Measurements from ENCODE around the gene MRPL45. TPM values are rescaled to one million over a fixed set of nuclear protein-coding genes. Genes with fewer than 3 reads are reported as not detected.

Gene MRPL45
- total and polyA plus RNA-seq, 2 donors (not counting 1 experiment from before 2014, with no cell fraction given) = 13.1 to 17.6 TPM

DNA sequence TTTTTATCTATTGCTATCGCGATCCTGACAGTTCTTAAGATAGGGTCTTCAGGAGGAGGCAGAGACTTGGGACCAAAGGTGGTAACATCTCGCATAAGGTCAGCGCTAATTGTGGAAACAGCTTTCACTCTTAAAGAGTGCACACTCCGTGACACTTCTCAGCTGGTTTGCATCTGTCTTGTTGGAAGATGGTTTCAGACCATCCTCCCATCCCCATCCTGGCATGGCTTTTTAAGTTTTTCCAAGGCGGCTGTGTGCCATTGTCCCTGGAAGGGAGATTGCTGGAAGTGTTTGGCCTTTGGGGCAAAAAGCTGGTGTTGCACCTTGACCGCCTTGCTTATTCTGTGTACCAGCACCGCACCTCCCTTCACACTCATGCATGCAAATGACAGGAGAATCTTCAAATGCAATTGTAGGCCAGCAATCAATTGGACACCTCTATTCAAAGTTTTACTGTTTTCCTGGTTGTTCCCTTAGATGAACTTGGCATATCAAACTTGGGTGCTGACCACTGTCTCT, 56.2 kb downstream of the MRPL45 start:
- DNase-seq (peak; percentile 20), ATAC-seq (ENCODE audit: low read depth) (no peak)
- intact Hi-C loops (cut with micrococcal nuclease) = loop anchor here (5.0 kb wide), 2 partner anchors 799 to 1406 kb away; partner anchors contain the start of genes AATF and PLXDC1
- CTCF ChIA-PET = interaction anchor here (1.0 to 11.6 kb wide), 3 partner anchors 13 to 63 kb away, joined by 3 to 323 read pairs (median 4); no protein-coding TSS in a partner anchor
- Histone ChIP-seq H3K27me3 (replicated peaks in 1 of 4; ENCODE audit: control extremely low read depth in 1 of 4, control insufficient read depth in 3 of 4, insufficient read depth in 4 of 4, low read length in 3 of 4) (no peaks in the 10 kb centered on the region), H3K4me2 (replicated peaks; ENCODE audit: low read depth, low read length, poor library complexity, severe bottlenecking) (peak overlapping the region; percentile 82), H2AFZ (ENCODE audit: insufficient read depth, low read depth, low read length, poor library complexity, severe bottlenecking) (peak overlapping the region; percentile 94), H3K27ac (ENCODE audit: low read length in 2 of 2) (no peak overlapping the region), H3K9me3 (ENCODE audit: control extremely low read depth in 1 of 3, control insufficient read depth in 2 of 3, insufficient read depth in 1 of 3, low read length in 2 of 3) (no peaks in the 10 kb centered on the region), H3K79me2 (ENCODE audit: control insufficient read depth, insufficient read depth, low read length) (peaks cover 35% of the 10 kb centered on the region), H4K20me1 (ENCODE audit: control insufficient read depth, insufficient read depth, low read length, poor library complexity, severe bottlenecking) (peaks cover 12% of the 10 kb centered on the region), H3K4me3 (ENCODE audit: control extremely low read depth in 1 of 5, extremely low read depth in 1 of 5, insufficient read depth in 1 of 5, low read depth in 2 of 5, low read length in 4 of 5) (peak overlapping the region; percentile 24 to 78 (median 70)), H3K36me3 (replicated peaks in 1 of 2; ENCODE audit: control extremely low read depth in 1 of 2, control insufficient read depth in 1 of 2, extremely low read depth in 1 of 2, insufficient read depth in 2 of 2, low read length in 1 of 2) (no peaks in the 10 kb centered on the region), H3K9ac (ENCODE audit: low read length) (peak overlapping the region; percentile 71), H3K4me1 (ENCODE audit: control insufficient read depth in 2 of 2, insufficient read depth in 2 of 2, low read length in 2 of 2) (peaks cover 11 to 19% of the 10 kb centered on the region in 2 donors)
- no peaks in the 10 kb centered on the region for H3K9me3 Mint-ChIP-seq (ENCODE audit: insufficient read depth)
- no peak for TF ChIP-seq EZH2 (IDR thresholded peaks at IDR 0.05; ENCODE audit: borderline replicate concordance, insufficient read depth, low read depth, low read length, poor library complexity, severe bottlenecking)
- TF ChIP-seq, protein P1, sequence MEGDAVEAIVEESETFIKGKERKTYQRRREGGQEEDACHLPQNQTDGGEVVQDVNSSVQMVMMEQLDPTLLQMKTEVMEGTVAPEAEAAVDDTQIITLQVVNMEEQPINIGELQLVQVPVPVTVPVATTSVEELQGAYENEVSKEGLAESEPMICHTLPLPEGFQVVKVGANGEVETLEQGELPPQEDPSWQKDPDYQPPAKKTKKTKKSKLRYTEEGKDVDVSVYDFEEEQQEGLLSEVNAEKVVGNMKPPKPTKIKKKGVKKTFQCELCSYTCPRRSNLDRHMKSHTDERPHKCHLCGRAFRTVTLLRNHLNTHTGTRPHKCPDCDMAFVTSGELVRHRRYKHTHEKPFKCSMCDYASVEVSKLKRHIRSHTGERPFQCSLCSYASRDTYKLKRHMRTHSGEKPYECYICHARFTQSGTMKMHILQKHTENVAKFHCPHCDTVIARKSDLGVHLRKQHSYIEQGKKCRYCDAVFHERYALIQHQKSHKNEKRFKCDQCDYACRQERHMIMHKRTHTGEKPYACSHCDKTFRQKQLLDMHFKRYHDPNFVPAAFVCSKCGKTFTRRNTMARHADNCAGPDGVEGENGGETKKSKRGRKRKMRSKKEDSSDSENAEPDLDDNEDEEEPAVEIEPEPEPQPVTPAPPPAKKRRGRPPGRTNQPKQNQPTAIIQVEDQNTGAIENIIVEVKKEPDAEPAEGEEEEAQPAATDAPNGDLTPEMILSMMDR (IDR thresholded peaks at IDR 0.05) = no peak
- H3K27ac Mint-ChIP-seq = peak overlapping the region; percentile 13
- H3K4me1 Mint-ChIP-seq = peaks cover 33% of the 10 kb centered on the region
- 34% methylated on average over 6 of the region's 8 CpGs for WGBS (ENCODE audit: insufficient coverage)
- no peaks in the 10 kb centered on the region for H3K27me3 Mint-ChIP-seq
- POLR2A ChIA-PET = no interaction called here
- H3K4me3 Mint-ChIP-seq = peak overlapping the region; percentile 89

DNA sequence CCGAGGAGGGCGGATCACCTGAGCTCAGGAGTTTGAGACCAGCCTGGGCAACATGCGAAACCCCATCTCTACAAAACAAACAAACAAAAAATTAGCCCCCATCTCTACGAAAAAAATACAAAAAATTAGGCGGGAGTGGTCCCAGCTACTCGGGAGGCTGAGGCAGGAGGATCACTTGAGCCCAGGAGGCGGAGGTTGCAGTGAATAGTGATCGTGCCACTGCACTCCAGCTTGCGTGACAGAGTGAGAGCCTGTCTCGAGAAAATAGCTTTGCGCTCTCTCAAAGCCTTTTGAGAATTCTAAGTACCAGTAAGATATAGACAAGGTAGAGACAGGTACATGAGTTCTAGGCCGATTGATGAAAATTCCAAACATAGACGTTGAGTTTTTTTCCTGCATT, 56.7 kb downstream of the MRPL45 start:
- ATAC-seq (ENCODE audit: low read depth) = no peak
- no peaks in the 10 kb centered on the region for H3K9me3 Mint-ChIP-seq (ENCODE audit: insufficient read depth)
- TF ChIP-seq, protein P1 (IDR thresholded peaks at IDR 0.05) = no peak
- TF ChIP-seq EZH2 (IDR thresholded peaks at IDR 0.05; ENCODE audit: borderline replicate concordance, insufficient read depth, low read depth, low read length, poor library complexity, severe bottlenecking) = no peak
- no peak overlapping the region for H3K27ac ChIP-seq (ENCODE audit: low read length in 2 of 2)
- no peak overlapping the region for H3K9ac ChIP-seq (ENCODE audit: low read length)
- H3K27ac Mint-ChIP-seq = no peak overlapping the region
- peaks cover 12% of the 10 kb centered on the region for H4K20me1 ChIP-seq (ENCODE audit: control insufficient read depth, insufficient read depth, low read length, poor library complexity, severe bottlenecking)
- H3K4me1 Mint-ChIP-seq = peaks cover 33% of the 10 kb centered on the region
- CTCF ChIA-PET = interaction anchor here (1.0 to 11.6 kb wide), 3 partner anchors 12 to 63 kb away, joined by 3 to 323 read pairs (median 4); no protein-coding TSS in a partner anchor
- H3K36me3 ChIP-seq (replicated peaks in 1 of 2; ENCODE audit: control extremely low read depth in 1 of 2, control insufficient read depth in 1 of 2, extremely low read depth in 1 of 2, insufficient read depth in 2 of 2, low read length in 1 of 2) = no peaks in the 10 kb centered on the region
- H3K4me1 ChIP-seq (ENCODE audit: control insufficient read depth in 2 of 2, insufficient read depth in 2 of 2, low read length in 2 of 2) = peaks cover 11 to 19% of the 10 kb centered on the region in 2 donors
- 94% methylated on average over 12 of the region's 13 CpGs for WGBS (ENCODE audit: insufficient coverage)
- no peak for DNase-seq
- H3K4me2 ChIP-seq (replicated peaks; ENCODE audit: low read depth, low read length, poor library complexity, severe bottlenecking) = peak overlapping the region; percentile 82
- intact Hi-C loops (cut with micrococcal nuclease) = loop anchor here (5.0 kb wide), 2 partner anchors 799 to 1406 kb away; partner anchors contain the start of genes AATF and PLXDC1
- H3K9me3 ChIP-seq (ENCODE audit: control extremely low read depth in 1 of 3, control insufficient read depth in 2 of 3, insufficient read depth in 1 of 3, low read length in 2 of 3) = no peaks in the 10 kb centered on the region
- H3K79me2 ChIP-seq (ENCODE audit: control insufficient read depth, insufficient read depth, low read length) = peaks cover 36% of the 10 kb centered on the region
- POLR2A ChIA-PET = no interaction called here
- peak overlapping the region in 1 of 5 experiments; percentile 77 for H3K4me3 ChIP-seq (ENCODE audit: control extremely low read depth in 1 of 5, extremely low read depth in 1 of 5, insufficient read depth in 1 of 5, low read depth in 2 of 5, low read length in 4 of 5)
- H2AFZ ChIP-seq (ENCODE audit: insufficient read depth, low read depth, low read length, poor library complexity, severe bottlenecking) = no peak overlapping the region
- peak overlapping the region; percentile 89 for H3K4me3 Mint-ChIP-seq
- H3K27me3 ChIP-seq (replicated peaks in 1 of 4; ENCODE audit: control extremely low read depth in 1 of 4, control insufficient read depth in 3 of 4, insufficient read depth in 4 of 4, low read length in 3 of 4) = no peaks in the 10 kb centered on the region
- no peaks in the 10 kb centered on the region for H3K27me3 Mint-ChIP-seq

Data from B cell (primary cell).